H1 (cell line): ENCODE measurements around the gene MYRF. TPM values are rescaled to one million over a fixed set of nuclear protein-coding genes. Genes with fewer than 3 reads are reported as not detected.

Source experiments
- BRCA1 ChIP-seq: IDR thresholded peaks from 2 replicates; pipeline ENCODE4 v1.6.1; 2012; ENCODE audit warnings: low read depth, low read length, improper control_type of control experiment
- CTCF ChIP-seq, 3 experiments: IDR thresholded peaks; 1 replicate in 2 of 3; 2 replicates in 1 of 3; pipeline versions ENCODE4 v1.5.1 to v1.6.1; 2011; ENCODE audit warnings: low read length in 3 of 3, mild to moderate bottlenecking in 3 of 3, inconsistent platforms in 2 of 3, low read depth in 1 of 3, moderate library complexity in 1 of 3; ENCODE audit not compliant: insufficient read depth in 1 of 3; ENCODE audit errors: control extremely low read depth in 1 of 3
- EZH2 ChIP-seq: fragments of 200-600 bp; sonication (generic); IDR thresholded peaks from 2 replicates; pipeline ENCODE4 v1.7.1; 2012; ENCODE audit warnings: low read depth, mild to moderate bottlenecking, moderate library complexity, low read length, inconsistent platforms; ENCODE audit not compliant: severe bottlenecking
- FOSL1 ChIP-seq: IDR thresholded peaks from 2 replicates; pipeline ENCODE4 v1.6.1; 2011; ENCODE audit warnings: mild to moderate bottlenecking, low read depth, low read length, moderate library complexity; ENCODE audit not compliant: insufficient read depth
- RXRA ChIP-seq: IDR thresholded peaks from 2 replicates; pipeline ENCODE4 v1.6.1; 2011; ENCODE audit warnings: low read depth, mild to moderate bottlenecking, low read length, moderate library complexity; ENCODE audit not compliant: insufficient read depth
- TAF7 ChIP-seq: optimal IDR thresholded peaks from 2 replicates; pipeline ENCODE3; 2011; ENCODE audit warnings: low read depth, mild to moderate bottlenecking, inconsistent platforms, low read length, moderate library complexity, borderline replicate concordance
- TBP ChIP-seq: IDR thresholded peaks from 2 replicates; pipeline ENCODE4 v1.6.1; 2011; ENCODE audit warnings: low read depth, low read length, improper control_type of control experiment
- TCF12 ChIP-seq: IDR thresholded peaks from 2 replicates; pipeline ENCODE4 v1.6.1; 2011; ENCODE audit warnings: low read depth, mild to moderate bottlenecking, low read length
- ZNF274 ChIP-seq: IDR thresholded peaks from 2 replicates; pipeline ENCODE4 v1.7.0; 2012; ENCODE audit warnings: low read length, borderline replicate concordance; ENCODE audit errors: extremely low read depth
- polyA plus RNA-seq, 7 experiments: library from polyadenylated mRNA; depleted of rRNA in 3 of 7; stranded (reverse) in 5 of 7; unstranded in 2 of 7; fragments of >200 nt in 5 of 7; fragments of 200-250 nt in 2 of 7; gene quantifications; 1 replicate in 5 of 7; 2 replicates in 1 of 7; 4 replicates in 1 of 7; pipeline versions ENCODE4 v1.2.1 to v1.2.3, GENCODE V29; 2011 to 2013; ENCODE audit warnings: missing spikeins in 2 of 7, mixed read lengths in 2 of 7
- total RNA-seq: library from RNA; stranded (reverse); fragmentation: NEBNext Ultra II Directional; extraction: Animal tissue kit (Norgen Biotek cat#: 25700); gene quantifications from 2 replicates; pipeline ENCODE4 v1.2.1, GENCODE V29; 2021

The MYRF gene
- total and polyA plus RNA-seq, 2 of the 8 experiments (the other 6 are each of a cell fraction or from before 2014, with no cell fraction given): 6.0 to 6.1 TPM

- TF ChIP-seq CTCF (IDR thresholded peaks at IDR 0.05; ENCODE audit: control extremely low read depth in 1 of 3, insufficient read depth in 1 of 3, low read depth in 1 of 3, low read length in 3 of 3) (no peak), ZNF274 (no peak), TCF12 (no peak), FOSL1 (no peak), EZH2 (no peak), RXRA (no peak), BRCA1 (no peak), TAF7 (no peak), TBP (no peak)
Observed at GRCh38 chr11:61802605-61803004, 50.2 kb downstream of the MYRF start (continued).
